ENCODE measurements around the gene XAGE1B. TPM values are rescaled to one million over a fixed set of nuclear protein-coding genes. Genes with fewer than 3 reads are reported as not detected.
"Not testable (repeated sequence)": the region's sequence is repeated elsewhere in the genome, so short reads cannot be mapped to it uniquely, and the experiment has no call there.

The XAGE1B gene
- total RNA-seq, 1 experiment from 2014 or later = not detected

DNA sequence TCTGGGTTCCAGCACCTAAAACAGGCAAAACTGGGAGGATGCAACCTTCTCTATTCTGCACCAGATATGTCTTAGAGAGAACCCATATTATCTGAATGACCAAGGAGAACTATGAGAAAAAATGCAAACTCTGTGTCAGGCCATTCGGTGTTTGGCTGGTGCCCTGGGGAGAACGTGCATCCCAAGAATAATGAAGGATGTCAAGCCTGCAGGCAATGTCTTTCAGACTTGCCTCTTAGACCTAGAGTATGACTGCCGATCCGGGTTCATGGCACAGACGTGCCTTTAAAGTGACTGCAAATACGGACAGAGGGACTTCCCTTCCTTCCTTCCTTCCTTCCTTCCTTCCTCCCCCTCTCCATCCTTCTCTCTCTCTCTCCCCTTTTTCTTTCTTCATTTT, 6.9 kb downstream of the XAGE1B start:
- Histone ChIP-seq H3K27me3 (replicated peaks; ENCODE audit: control insufficient read depth, insufficient read depth, low read length) (no peaks in the 10 kb centered on the region; the same call in 1 of the 2 replicates), H3K36me3 (ENCODE audit: control insufficient read depth, insufficient read depth, low read length) (no peaks in the 10 kb centered on the region), H3K4me1 (no peaks in the 10 kb centered on the region), H3K9me3 (no peaks in the 10 kb centered on the region), H3K4me3 (ENCODE audit: low read depth, low read length) (no peak overlapping the region)
- Mint-ChIP-seq H3K9me3 (ENCODE audit: unreplicated experiment) (no peaks in the 10 kb centered on the region), H3K36me3 (ENCODE audit: insufficient read depth, unreplicated experiment) (peaks cover 6% of the 10 kb centered on the region), H3K4me1 (ENCODE audit: low read depth, unreplicated experiment) (no peaks in the 10 kb centered on the region), H3K27me3 (ENCODE audit: insufficient read depth, unreplicated experiment) (no peaks in the 10 kb centered on the region), H3K27ac (ENCODE audit: unreplicated experiment) (no peak overlapping the region), H3K4me3 (ENCODE audit: unreplicated experiment) (no peak overlapping the region)
- POLR2A ChIA-PET = no interaction called here
- BruUV-seq (replicated peaks) = no TSS peak
- TF ChIP-seq, protein P1, sequence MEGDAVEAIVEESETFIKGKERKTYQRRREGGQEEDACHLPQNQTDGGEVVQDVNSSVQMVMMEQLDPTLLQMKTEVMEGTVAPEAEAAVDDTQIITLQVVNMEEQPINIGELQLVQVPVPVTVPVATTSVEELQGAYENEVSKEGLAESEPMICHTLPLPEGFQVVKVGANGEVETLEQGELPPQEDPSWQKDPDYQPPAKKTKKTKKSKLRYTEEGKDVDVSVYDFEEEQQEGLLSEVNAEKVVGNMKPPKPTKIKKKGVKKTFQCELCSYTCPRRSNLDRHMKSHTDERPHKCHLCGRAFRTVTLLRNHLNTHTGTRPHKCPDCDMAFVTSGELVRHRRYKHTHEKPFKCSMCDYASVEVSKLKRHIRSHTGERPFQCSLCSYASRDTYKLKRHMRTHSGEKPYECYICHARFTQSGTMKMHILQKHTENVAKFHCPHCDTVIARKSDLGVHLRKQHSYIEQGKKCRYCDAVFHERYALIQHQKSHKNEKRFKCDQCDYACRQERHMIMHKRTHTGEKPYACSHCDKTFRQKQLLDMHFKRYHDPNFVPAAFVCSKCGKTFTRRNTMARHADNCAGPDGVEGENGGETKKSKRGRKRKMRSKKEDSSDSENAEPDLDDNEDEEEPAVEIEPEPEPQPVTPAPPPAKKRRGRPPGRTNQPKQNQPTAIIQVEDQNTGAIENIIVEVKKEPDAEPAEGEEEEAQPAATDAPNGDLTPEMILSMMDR (IDR thresholded peaks at IDR 0.05; ENCODE audit: insufficient read depth in 1 of 2, low read depth in 1 of 2, low read length in 1 of 2, severe bottlenecking in 1 of 2, unreplicated experiment in 1 of 2) = no peak
- intact Hi-C loops (cut with micrococcal nuclease; ENCODE audit: unreplicated experiment) = no loop called here
- CTCF ChIA-PET = no interaction called here
- DNase-seq = no peak

DNA sequence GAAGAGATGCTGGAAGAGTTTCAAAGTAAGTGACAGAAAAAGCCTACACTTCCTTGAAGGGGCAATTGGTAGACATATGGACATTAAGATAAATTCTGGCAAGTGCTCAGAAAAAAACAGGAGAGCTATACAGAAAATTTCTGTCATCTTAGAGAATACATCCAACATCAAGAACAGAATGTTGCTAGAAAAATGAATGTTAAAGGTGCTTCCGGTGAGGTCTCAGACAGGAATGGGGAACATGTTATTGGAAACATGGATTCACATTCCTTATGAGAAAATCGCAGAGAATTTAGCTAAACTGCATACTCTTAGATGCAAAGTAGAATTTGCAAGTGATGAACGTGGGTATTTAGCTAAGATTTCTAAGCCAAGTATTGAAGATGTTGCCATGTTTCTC, 9.5 kb downstream of the XAGE1B start:
- DNase-seq = no peak
- Mint-ChIP-seq H3K36me3 (ENCODE audit: insufficient read depth, unreplicated experiment) (peaks cover 6% of the 10 kb centered on the region), H3K4me1 (ENCODE audit: low read depth, unreplicated experiment) (no peaks in the 10 kb centered on the region), H3K4me3 (ENCODE audit: unreplicated experiment) (no peak overlapping the region), H3K27me3 (ENCODE audit: insufficient read depth, unreplicated experiment) (no peaks in the 10 kb centered on the region), H3K9me3 (ENCODE audit: unreplicated experiment) (no peaks in the 10 kb centered on the region), H3K27ac (ENCODE audit: unreplicated experiment) (no peak overlapping the region)
- BruUV-seq (replicated peaks) = no TSS peak
- Histone ChIP-seq H3K9me3 (no peaks in the 10 kb centered on the region), H3K36me3 (ENCODE audit: control insufficient read depth, insufficient read depth, low read length) (no peaks in the 10 kb centered on the region), H3K4me3 (ENCODE audit: low read depth, low read length) (no peak overlapping the region), H3K4me1 (no peaks in the 10 kb centered on the region), H3K27me3 (replicated peaks; ENCODE audit: control insufficient read depth, insufficient read depth, low read length) (no peaks in the 10 kb centered on the region; the same call in 1 of the 2 replicates)
- ChIA-PET POLR2A (no interaction called here), CTCF (no interaction called here)
- intact Hi-C loops (cut with micrococcal nuclease; ENCODE audit: unreplicated experiment) = no loop called here
- TF ChIP-seq, protein P1 (IDR thresholded peaks at IDR 0.05; ENCODE audit: insufficient read depth in 1 of 2, low read depth in 1 of 2, low read length in 1 of 2, severe bottlenecking in 1 of 2, unreplicated experiment in 1 of 2) = no peak

DNA sequence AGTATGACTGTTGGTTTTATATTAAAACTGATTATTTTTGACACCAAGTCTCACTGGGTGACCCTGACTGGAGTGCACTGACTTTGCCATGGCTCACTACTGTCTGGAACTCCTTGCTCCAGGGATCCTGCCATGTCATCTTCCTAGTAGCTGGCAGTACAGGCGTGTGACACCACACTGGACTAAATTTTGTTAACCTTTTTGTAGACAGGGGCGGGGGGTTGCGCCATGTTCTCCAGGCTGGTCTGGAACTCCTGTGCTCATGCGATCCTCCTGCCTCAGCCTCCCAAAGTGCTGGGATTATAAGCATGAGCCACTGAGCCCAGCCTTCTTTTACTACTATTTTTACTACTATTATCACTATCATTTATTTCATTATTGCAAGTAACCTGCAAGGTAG, 12.3 kb downstream of the XAGE1B start:
- no peaks in the 10 kb centered on the region for H3K9me3 Mint-ChIP-seq (ENCODE audit: unreplicated experiment)
- no peaks in the 10 kb centered on the region for H3K36me3 Mint-ChIP-seq (ENCODE audit: insufficient read depth, unreplicated experiment)
- no TSS peak for BruUV-seq (replicated peaks)
- TF ChIP-seq, protein P1 (IDR thresholded peaks at IDR 0.05; ENCODE audit: insufficient read depth in 1 of 2, low read depth in 1 of 2, low read length in 1 of 2, severe bottlenecking in 1 of 2, unreplicated experiment in 1 of 2) = no peak
- Histone ChIP-seq H3K4me1 (no peaks in the 10 kb centered on the region), H3K27me3 (replicated peaks; ENCODE audit: control insufficient read depth, insufficient read depth, low read length) (no peaks in the 10 kb centered on the region; the same call in 1 of the 2 replicates), H3K36me3 (ENCODE audit: control insufficient read depth, insufficient read depth, low read length) (no peaks in the 10 kb centered on the region), H3K9me3 (no peaks in the 10 kb centered on the region), H3K4me3 (ENCODE audit: low read depth, low read length) (no peak overlapping the region)
- intact Hi-C loops (cut with micrococcal nuclease; ENCODE audit: unreplicated experiment) = no loop called here
- no peak overlapping the region for H3K4me3 Mint-ChIP-seq (ENCODE audit: unreplicated experiment)
- ChIA-PET POLR2A (no interaction called here), CTCF (no interaction called here)
- DNase-seq = no peak
- no peak overlapping the region for H3K27ac Mint-ChIP-seq (ENCODE audit: unreplicated experiment)
- H3K4me1 Mint-ChIP-seq (ENCODE audit: low read depth, unreplicated experiment) = no peaks in the 10 kb centered on the region
- H3K27me3 Mint-ChIP-seq (ENCODE audit: insufficient read depth, unreplicated experiment) = no peaks in the 10 kb centered on the region

DNA sequence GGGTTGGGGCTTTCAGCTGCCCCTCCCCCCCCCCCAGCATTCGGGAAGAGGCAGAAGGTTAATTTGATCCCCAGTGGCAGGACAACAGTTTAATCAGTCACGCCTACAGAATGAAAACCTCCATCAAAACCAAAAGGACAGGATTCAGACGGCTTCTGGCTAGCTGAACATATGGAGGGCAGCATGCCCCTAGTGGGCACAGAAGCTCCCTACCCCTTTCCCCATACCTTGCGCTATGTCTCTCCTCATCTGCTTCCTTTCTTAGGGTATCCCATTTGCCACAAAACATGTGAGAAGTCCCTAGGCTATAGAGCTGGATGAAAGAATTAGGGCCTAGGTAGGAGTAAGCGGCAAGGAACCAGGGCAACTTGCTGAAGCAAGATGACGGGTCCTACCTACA, 15.5 kb downstream of the XAGE1B start:
- CTCF ChIA-PET; H3K36me3 ChIP-seq (ENCODE audit: control insufficient read depth, insufficient read depth, low read length); POLR2A ChIA-PET; H3K36me3 Mint-ChIP-seq (ENCODE audit: insufficient read depth, unreplicated experiment); H3K9me3 ChIP-seq; H3K27me3 Mint-ChIP-seq (ENCODE audit: insufficient read depth, unreplicated experiment); DNase-seq; BruUV-seq (replicated peaks); H3K9me3 Mint-ChIP-seq (ENCODE audit: unreplicated experiment); H3K27me3 ChIP-seq (replicated peaks; ENCODE audit: control insufficient read depth, insufficient read depth, low read length); H3K4me1 ChIP-seq; H3K4me3 ChIP-seq (ENCODE audit: low read depth, low read length); H3K4me3 Mint-ChIP-seq (ENCODE audit: unreplicated experiment); intact Hi-C loops (cut with micrococcal nuclease; ENCODE audit: unreplicated experiment); H3K4me1 Mint-ChIP-seq (ENCODE audit: low read depth, unreplicated experiment); H3K27ac Mint-ChIP-seq (ENCODE audit: unreplicated experiment): not testable (repeated sequence)

DNA sequence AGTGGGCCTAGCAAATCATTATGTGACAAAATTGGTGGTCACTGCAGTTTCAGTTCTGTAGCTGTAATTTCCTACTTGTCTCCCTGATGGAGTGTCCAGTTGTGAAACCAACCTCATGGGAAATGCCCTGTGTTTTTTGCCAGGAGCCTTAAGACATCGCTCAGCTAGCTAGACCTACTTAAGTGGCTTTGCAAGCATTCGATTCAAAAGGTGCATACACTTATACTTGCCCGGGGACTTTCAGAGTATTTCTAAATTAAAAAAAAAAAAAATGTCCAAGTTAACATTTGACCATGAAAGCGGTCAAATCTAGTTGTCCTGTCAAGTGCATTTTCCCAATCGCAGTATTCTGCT, 20.5 kb downstream of the XAGE1B start:
- H3K4me1 ChIP-seq; intact Hi-C loops (cut with micrococcal nuclease; ENCODE audit: unreplicated experiment); CTCF ChIA-PET; H3K27ac Mint-ChIP-seq (ENCODE audit: unreplicated experiment); BruUV-seq (replicated peaks); H3K36me3 ChIP-seq (ENCODE audit: control insufficient read depth, insufficient read depth, low read length); POLR2A ChIA-PET; H3K36me3 Mint-ChIP-seq (ENCODE audit: insufficient read depth, unreplicated experiment); H3K9me3 ChIP-seq; DNase-seq; H3K27me3 Mint-ChIP-seq (ENCODE audit: insufficient read depth, unreplicated experiment); H3K4me1 Mint-ChIP-seq (ENCODE audit: low read depth, unreplicated experiment); H3K4me3 Mint-ChIP-seq (ENCODE audit: unreplicated experiment); H3K4me3 ChIP-seq (ENCODE audit: low read depth, low read length); H3K9me3 Mint-ChIP-seq (ENCODE audit: unreplicated experiment); H3K27me3 ChIP-seq (replicated peaks; ENCODE audit: control insufficient read depth, insufficient read depth, low read length): not testable (repeated sequence)

Measured in Caco-2 (cell line).